GM12878 (cell line): Measurements from ENCODE around the gene KRTAP5-8.

ENCODE experiments used
- CREB1 ChIP-seq: IDR thresholded peaks from 2 replicates; pipeline ENCODE4 v1.6.1; 2012; ENCODE audit warnings: low read depth, mild to moderate bottlenecking, inconsistent platforms
- IKZF1 ChIP-seq: fragments of 450-650 bp; conservative IDR thresholded peaks from 2 replicates; pipeline ENCODE4 v1.6.1; 2017; ENCODE audit warnings: antibody characterized with exemption, mild to moderate bottlenecking
- JUNB ChIP-seq: IDR thresholded peaks from 2 replicates; pipeline ENCODE4 v1.6.1; 2016; ENCODE audit warnings: antibody characterized with exemption, mild to moderate bottlenecking
- POLR2A ChIP-seq: IDR thresholded peaks from 2 replicates; pipeline ENCODE4 v1.6.1; 2011; ENCODE audit warnings: low read depth, mild to moderate bottlenecking, low read length
- POLR2AphosphoS2 ChIP-seq: IDR thresholded peaks from 2 replicates; pipeline ENCODE4 v1.6.1; 2011; ENCODE audit warnings: low read depth, mild to moderate bottlenecking, low read length, improper control_type of control experiment, moderate library complexity
- TF ChIP-seq, protein P1 (sequence below): fragments of 450-650 bp; IDR thresholded peaks from 2 replicates; pipeline ENCODE4 v1.6.1; 2017; ENCODE audit warnings: antibody characterized with exemption, mild to moderate bottlenecking, moderate library complexity

DNA sequence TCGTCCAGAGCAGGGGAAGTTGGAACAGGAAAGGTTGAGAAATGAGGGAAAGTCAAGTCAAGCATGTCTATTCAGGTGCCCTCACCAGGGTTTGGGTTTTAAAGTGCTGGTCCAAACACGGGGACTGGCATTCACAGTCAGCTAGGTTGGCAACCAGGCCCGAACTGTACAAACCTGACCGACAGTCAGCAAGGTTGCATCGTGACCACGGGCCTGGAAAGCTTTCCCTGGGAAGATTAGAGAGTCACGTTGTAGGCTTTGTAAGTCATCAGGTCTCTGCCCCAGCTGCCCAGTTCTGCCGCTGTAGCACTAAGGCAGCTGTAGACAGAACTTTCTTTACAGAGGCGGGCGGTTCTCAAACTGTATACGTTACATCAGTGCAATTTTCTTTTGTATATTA lies 35.0 kb downstream of the KRTAP5-8 start:
- TF ChIP-seq POLR2AphosphoS2 (no peak), CREB1 (no peak), JUNB (no peak), POLR2A (no peak), IKZF1 (no peak)
- TF ChIP-seq, protein P1, sequence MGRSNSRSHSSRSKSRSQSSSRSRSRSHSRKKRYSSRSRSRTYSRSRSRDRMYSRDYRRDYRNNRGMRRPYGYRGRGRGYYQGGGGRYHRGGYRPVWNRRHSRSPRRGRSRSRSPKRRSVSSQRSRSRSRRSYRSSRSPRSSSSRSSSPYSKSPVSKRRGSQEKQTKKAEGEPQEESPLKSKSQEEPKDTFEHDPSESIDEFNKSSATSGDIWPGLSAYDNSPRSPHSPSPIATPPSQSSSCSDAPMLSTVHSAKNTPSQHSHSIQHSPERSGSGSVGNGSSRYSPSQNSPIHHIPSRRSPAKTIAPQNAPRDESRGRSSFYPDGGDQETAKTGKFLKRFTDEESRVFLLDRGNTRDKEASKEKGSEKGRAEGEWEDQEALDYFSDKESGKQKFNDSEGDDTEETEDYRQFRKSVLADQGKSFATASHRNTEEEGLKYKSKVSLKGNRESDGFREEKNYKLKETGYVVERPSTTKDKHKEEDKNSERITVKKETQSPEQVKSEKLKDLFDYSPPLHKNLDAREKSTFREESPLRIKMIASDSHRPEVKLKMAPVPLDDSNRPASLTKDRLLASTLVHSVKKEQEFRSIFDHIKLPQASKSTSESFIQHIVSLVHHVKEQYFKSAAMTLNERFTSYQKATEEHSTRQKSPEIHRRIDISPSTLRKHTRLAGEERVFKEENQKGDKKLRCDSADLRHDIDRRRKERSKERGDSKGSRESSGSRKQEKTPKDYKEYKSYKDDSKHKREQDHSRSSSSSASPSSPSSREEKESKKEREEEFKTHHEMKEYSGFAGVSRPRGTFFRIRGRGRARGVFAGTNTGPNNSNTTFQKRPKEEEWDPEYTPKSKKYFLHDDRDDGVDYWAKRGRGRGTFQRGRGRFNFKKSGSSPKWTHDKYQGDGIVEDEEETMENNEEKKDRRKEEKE: no peak
